Right atrium auricular region (tissue), 2 donors: ENCODE measurements around the gene NRCAM. TPM values are rescaled to one million over a fixed set of nuclear protein-coding genes. Genes with fewer than 3 reads are reported as not detected.

Source experiments
- DNase-seq: peaks from one replicate; pipeline ENCODE4 v3.0.0-alpha.2; 2019; ENCODE audit warnings: low spot score
- H3K27ac ChIP-seq, 2 donors: fragments of 200-600 bp; sonication (generic); 1 replicate in 1 of 2; 2 replicates in 1 of 2; pipeline ENCODE4 v1.5.1; 2016 to 2019
- H3K27me3 ChIP-seq, 2 donors: fragments of 200-600 bp; sonication (generic); one replicate each; pipeline versions ENCODE4 v1.5.1 to v1.6.0; 2017 to 2019
- H3K36me3 ChIP-seq: fragments of 200-600 bp; sonication (generic); one replicate; pipeline ENCODE4 v1.5.1; 2016
- H3K4me1 ChIP-seq, 2 donors: fragments of 200-600 bp; sonication (generic); one replicate each; pipeline versions ENCODE4 v1.5.1 to v1.6.0; 2017 to 2019
- H3K4me3 ChIP-seq, 2 donors: fragments of 200-600 bp; sonication (generic); 1 replicate in 1 of 2; 2 replicates in 1 of 2; pipeline ENCODE4 v1.5.1; 2017 to 2019; ENCODE audit warnings: mild to moderate bottlenecking in 1 of 2, moderate library complexity in 1 of 2
- H3K9me3 ChIP-seq, 2 donors: fragments of 200-600 bp; sonication (generic); one replicate each; pipeline ENCODE4 v1.5.1; 2019
- CTCF ChIP-seq, 2 donors: fragments of 200-600 bp; sonication (generic); IDR thresholded peaks; one replicate each; pipeline ENCODE4 v1.5.1; 2019; ENCODE audit warnings: antibody characterized with exemption in 2 of 2
- total RNA-seq, 2 donors: library from RNA; depleted of rRNA; stranded (reverse); fragments of >200 nt; gene quantifications; one replicate each; pipeline ENCODE4 v1.1.0, GENCODE V29; 2016

The NRCAM gene
- total RNA-seq, 2 donors from 2014 or later, result 0.63 to 0.93 TPM

GRCh38 chr7:108291791-108292440 lies 164.3 kb downstream of the NRCAM start:
- no peak for TF ChIP-seq CTCF (IDR thresholded peaks at IDR 0.05)
- no peak for DNase-seq
- Histone ChIP-seq H3K4me3 (no peak overlapping the region), H3K9me3 (no peaks in the 10 kb centered on the region), H3K27me3 (no peaks in the 10 kb centered on the region), H3K4me1 (peaks cover 0 to 6% of the 10 kb centered on the region in 2 donors), H3K36me3 (no peaks in the 10 kb centered on the region), H3K27ac (no peak overlapping the region)

GRCh38 chr7:108291152-108291508 lies 165.1 kb downstream of the NRCAM start:
- H3K27me3 ChIP-seq, result no peaks in the 10 kb centered on the region
- H3K36me3 ChIP-seq, result no peaks in the 10 kb centered on the region
- no peak for DNase-seq
- H3K4me3 ChIP-seq, result no peak overlapping the region
- no peak overlapping the region for H3K27ac ChIP-seq
- H3K9me3 ChIP-seq, result no peaks in the 10 kb centered on the region
- peaks cover 0 to 6% of the 10 kb centered on the region in 2 donors for H3K4me1 ChIP-seq
- TF ChIP-seq CTCF (IDR thresholded peaks at IDR 0.05), result no peak

GRCh38 chr7:108290459-108291151 lies 165.6 kb downstream of the NRCAM start:
- Histone ChIP-seq H3K27ac (no peak overlapping the region), H3K4me3 (no peak overlapping the region), H3K27me3 (no peaks in the 10 kb centered on the region), H3K4me1 (peaks cover 0 to 6% of the 10 kb centered on the region in 2 donors), H3K36me3 (no peaks in the 10 kb centered on the region), H3K9me3 (no peaks in the 10 kb centered on the region)
- no peak for DNase-seq
- TF ChIP-seq CTCF (IDR thresholded peaks at IDR 0.05), result no peak

GRCh38 chr7:108289852-108290251 lies 166.4 kb downstream of the NRCAM start:
- no peak for DNase-seq
- no peak overlapping the region for H3K27ac ChIP-seq
- H3K36me3 ChIP-seq, result no peaks in the 10 kb centered on the region
- H3K27me3 ChIP-seq, result no peaks in the 10 kb centered on the region
- no peaks in the 10 kb centered on the region for H3K9me3 ChIP-seq
- TF ChIP-seq CTCF (IDR thresholded peaks at IDR 0.05), result no peak
- H3K4me1 ChIP-seq, result peaks cover 0 to 6% of the 10 kb centered on the region in 2 donors
- H3K4me3 ChIP-seq, result no peak overlapping the region

- H3K4me1 ChIP-seq, result peaks cover 0 to 6% of the 10 kb centered on the region in 2 donors
- no peak overlapping the region for H3K27ac ChIP-seq
- no peaks in the 10 kb centered on the region for H3K9me3 ChIP-seq
- no peaks in the 10 kb centered on the region for H3K36me3 ChIP-seq
- H3K4me3 ChIP-seq, result no peak overlapping the region
- no peaks in the 10 kb centered on the region for H3K27me3 ChIP-seq
- no peak for DNase-seq
- TF ChIP-seq CTCF (IDR thresholded peaks at IDR 0.05), result no peak
Observed at GRCh38 chr7:108287857-108288256, 168.4 kb downstream of the NRCAM start.
